Neural cell (in vitro differentiated cells): ENCODE data around the gene XCR1. TPM values are rescaled to one million over a fixed set of nuclear protein-coding genes. Genes with fewer than 3 reads are reported as not detected.

Source experiments
- H2AFZ ChIP-seq: fragments of 200-600, 300-800 bp; sonication (generic), shearing (Covaris generic); 2 replicates; pipeline ENCODE4 v1.6.0; 2014; ENCODE audit warnings: low read depth, mild to moderate bottlenecking, antibody characterized with exemption, low read length, moderate library complexity
- H3F3A ChIP-seq: fragments of 200-600 bp; shearing (Covaris generic); 2 replicates; pipeline ENCODE4 v1.6.1; 2016; ENCODE audit warnings: mild to moderate bottlenecking, moderate library complexity, mixed read lengths, antibody characterized with exemption, low read length; ENCODE audit not compliant: insufficient read depth, poor library complexity, severe bottlenecking
- H3K27ac ChIP-seq: fragments of 200-600, 300-800 bp; sonication (generic), shearing (Covaris generic); 2 replicates; pipeline ENCODE4 v1.5.1; 2014; ENCODE audit warnings: mild to moderate bottlenecking, low read length, moderate library complexity
- H3K27me3 ChIP-seq: fragments of 300-800, 200-600 bp; sonication (generic), shearing (Covaris generic); 2 replicates; pipeline ENCODE4 v1.6.0; 2014; ENCODE audit warnings: mild to moderate bottlenecking, low read depth, low read length, moderate library complexity; ENCODE audit not compliant: insufficient read depth
- H3K36me3 ChIP-seq: fragments of 300-800, 200-600 bp; sonication (generic), shearing (Covaris generic); 2 replicates; pipeline ENCODE4 v1.5.1; 2014; ENCODE audit warnings: mild to moderate bottlenecking, antibody characterized with exemption, low read length, moderate library complexity; ENCODE audit not compliant: insufficient read depth
- H3K4me2 ChIP-seq: fragments of 300-800, 200-600 bp; sonication (generic), shearing (Covaris generic); 2 replicates; pipeline ENCODE4 v1.6.0; 2014; ENCODE audit warnings: mild to moderate bottlenecking, low read length
- H3K4me3 ChIP-seq: fragments of 300-800, 200-600 bp; sonication (generic), shearing (Covaris generic); 2 replicates; pipeline ENCODE4 v1.5.1; 2014; ENCODE audit warnings: mild to moderate bottlenecking, low read length, moderate library complexity
- H3K79me2 ChIP-seq: fragments of 200-600 bp; shearing (Covaris generic); replicated peaks from 2 replicates; pipeline ENCODE4 v1.6.0; 2014; ENCODE audit warnings: mild to moderate bottlenecking, low read length, moderate library complexity; ENCODE audit not compliant: insufficient read depth
- H3K9ac ChIP-seq: fragments of 300-800, 200-600 bp; sonication (generic), shearing (Covaris generic); 2 replicates; pipeline ENCODE4 v1.6.1; 2016; ENCODE audit warnings: mild to moderate bottlenecking, low read length, mixed read lengths
- H3K9me2 ChIP-seq: fragments of 200-600 bp; shearing (Covaris generic); 2 replicates; pipeline ENCODE4 v1.6.1; 2016; ENCODE audit warnings: mild to moderate bottlenecking, low read length, mixed read lengths; ENCODE audit not compliant: insufficient read depth
- H3K9me3 ChIP-seq: fragments of 200-600, 300-800 bp; sonication (generic), shearing (Covaris generic); 2 replicates; pipeline ENCODE4 v1.6.1; 2016; ENCODE audit warnings: mild to moderate bottlenecking, mixed run types, low read length, moderate library complexity, mixed read lengths
- H4K20me1 ChIP-seq: fragments of 200-600 bp; shearing (Covaris generic); 2 replicates; pipeline ENCODE4 v1.6.1; 2016; ENCODE audit warnings: mild to moderate bottlenecking, mixed run types; ENCODE audit not compliant: insufficient read depth
- EP300 ChIP-seq: fragments of 450-650 bp; conservative IDR thresholded peaks from 2 replicates; pipeline ENCODE4 v1.6.1; 2014; ENCODE audit warnings: antibody characterized with exemption, mild to moderate bottlenecking, moderate library complexity; ENCODE audit not compliant: poor library complexity, severe bottlenecking
- EZH2 ChIP-seq: fragments of 200-600, 300-800 bp; shearing (Covaris generic), sonication (generic); IDR thresholded peaks from 2 replicates; pipeline ENCODE4 v1.6.1; 2014; ENCODE audit warnings: antibody characterized with exemption, low read length, borderline replicate concordance, mild to moderate bottlenecking; ENCODE audit not compliant: insufficient read depth, poor library complexity, severe bottlenecking
- MXI1 ChIP-seq: fragments of 450-650 bp; conservative IDR thresholded peaks from 2 replicates; pipeline ENCODE4 v1.6.1; 2014; ENCODE audit warnings: antibody characterized with exemption, mild to moderate bottlenecking; ENCODE audit not compliant: poor library complexity, severe bottlenecking
- POLR2AphosphoS5 ChIP-seq: IDR thresholded peaks from 2 replicates; pipeline ENCODE4 v1.6.1; 2012
- RAD21 ChIP-seq: fragments of 450-650 bp; conservative IDR thresholded peaks from 2 replicates; pipeline ENCODE4 v1.6.1; 2014; ENCODE audit warnings: antibody characterized with exemption, mild to moderate bottlenecking, moderate library complexity
- SMC3 ChIP-seq: fragments of 450-650 bp; conservative IDR thresholded peaks from 2 replicates; pipeline ENCODE4 v1.6.1; 2014; ENCODE audit warnings: antibody characterized with exemption, mild to moderate bottlenecking, moderate library complexity; ENCODE audit not compliant: poor library complexity
- TAF1 ChIP-seq: IDR thresholded peaks from 2 replicates; pipeline ENCODE4 v1.6.1; 2012; ENCODE audit warnings: low read depth
- polyA plus RNA-seq: library from polyadenylated mRNA; depleted of rRNA; stranded (reverse); fragments of >200 nt; gene quantifications from 2 replicates; pipeline ENCODE4 v1.2.3, GENCODE V29; 2014
- TF ChIP-seq, protein P1 (sequence below): fragments of 450-650 bp; IDR thresholded peaks from 2 replicates; pipeline ENCODE4 v1.5.1; 2014; ENCODE audit warnings: antibody characterized with exemption, mild to moderate bottlenecking, moderate library complexity; ENCODE audit not compliant: poor library complexity, severe bottlenecking
- TF ChIP-seq, protein P2 (sequence below): IDR thresholded peaks from 2 replicates; pipeline ENCODE4 v1.6.1; 2012; ENCODE audit warnings: borderline replicate concordance

The XCR1 gene
- polyA plus RNA-seq, 1 donor from 2014 or later: not detected

DNA sequence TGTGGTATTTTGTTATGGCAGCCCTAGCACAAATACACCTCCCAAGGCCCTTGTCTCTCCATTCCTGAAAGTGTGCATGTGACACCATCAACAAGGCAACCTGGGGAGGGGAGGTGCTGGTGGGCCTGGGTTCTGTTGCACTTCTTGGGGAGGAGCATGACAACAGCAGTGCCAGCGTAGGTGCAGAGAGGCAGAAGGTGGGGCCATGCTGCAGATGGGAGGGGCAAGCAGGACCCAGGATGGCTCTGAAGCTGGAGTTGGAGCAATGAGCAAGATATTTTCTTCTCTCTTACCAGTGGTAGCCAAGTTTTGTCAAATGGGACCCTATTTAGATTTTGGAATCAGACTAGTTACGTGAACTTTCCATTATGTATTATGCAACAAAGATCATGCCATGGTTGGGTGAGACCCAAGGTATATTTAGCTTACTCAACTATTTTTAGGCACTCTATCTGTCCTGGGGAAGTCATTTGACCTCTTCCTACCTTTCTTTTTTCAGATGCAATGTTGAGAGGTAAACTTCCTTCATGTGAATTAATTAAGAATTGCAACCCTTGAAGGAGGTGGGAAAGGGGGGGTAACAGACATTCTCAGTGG is 35.1 kb downstream of the XCR1 start:
- Histone ChIP-seq H3K4me2 (no peak overlapping the region), H3K9me3 (no peaks in the 10 kb centered on the region), H3K9me2 (no peaks in the 10 kb centered on the region), H2AFZ (no peak overlapping the region), H3K27me3 (no peaks in the 10 kb centered on the region), H3K9ac (no peak overlapping the region), H3K79me2 (no peaks in the 10 kb centered on the region), H3K27ac (no peak overlapping the region), H4K20me1 (no peaks in the 10 kb centered on the region), H3K36me3 (no peaks in the 10 kb centered on the region), H3K4me3 (no peak overlapping the region), H3F3A (no peaks in the 10 kb centered on the region)
- TF ChIP-seq EP300 (no peak), RAD21 (no peak), SMC3 (no peak), MXI1 (no peak)

DNA sequence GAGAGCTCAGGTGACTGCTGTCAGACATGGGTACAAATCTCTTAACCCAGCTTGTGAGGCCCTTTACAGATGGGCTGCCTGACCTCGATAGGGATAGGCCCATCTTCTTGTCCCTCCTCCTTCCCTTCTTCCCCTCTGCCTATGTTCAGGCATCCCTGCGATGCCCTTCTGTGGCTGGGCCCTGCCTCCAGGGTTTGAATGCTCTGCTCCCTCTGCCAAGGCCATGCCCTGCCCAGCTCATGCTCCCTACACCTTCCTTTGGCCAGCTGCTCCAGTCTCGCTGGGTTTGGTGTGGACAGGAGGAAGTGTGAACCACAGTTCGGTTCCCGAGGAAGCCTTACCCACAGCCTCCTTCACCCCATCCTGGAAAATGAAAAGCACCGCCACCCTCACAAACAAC is 35.9 kb downstream of the XCR1 start:
- no peaks in the 10 kb centered on the region for H3K27me3 ChIP-seq

More for the DNA sequence above, 35.9 kb downstream of the XCR1 start:
- Histone ChIP-seq H3K79me2 (no peaks in the 10 kb centered on the region), H3K9ac (no peak overlapping the region), H3K9me3 (no peaks in the 10 kb centered on the region), H3K27ac (no peak overlapping the region), H3K4me2 (no peak overlapping the region), H2AFZ (no peak overlapping the region), H3K36me3 (no peaks in the 10 kb centered on the region), H3K4me3 (no peak overlapping the region), H3F3A (no peaks in the 10 kb centered on the region), H3K9me2 (no peaks in the 10 kb centered on the region), H4K20me1 (no peaks in the 10 kb centered on the region)
- TF ChIP-seq EZH2: no peak
- no peak for TF ChIP-seq RAD21
- TF ChIP-seq, protein P1, sequence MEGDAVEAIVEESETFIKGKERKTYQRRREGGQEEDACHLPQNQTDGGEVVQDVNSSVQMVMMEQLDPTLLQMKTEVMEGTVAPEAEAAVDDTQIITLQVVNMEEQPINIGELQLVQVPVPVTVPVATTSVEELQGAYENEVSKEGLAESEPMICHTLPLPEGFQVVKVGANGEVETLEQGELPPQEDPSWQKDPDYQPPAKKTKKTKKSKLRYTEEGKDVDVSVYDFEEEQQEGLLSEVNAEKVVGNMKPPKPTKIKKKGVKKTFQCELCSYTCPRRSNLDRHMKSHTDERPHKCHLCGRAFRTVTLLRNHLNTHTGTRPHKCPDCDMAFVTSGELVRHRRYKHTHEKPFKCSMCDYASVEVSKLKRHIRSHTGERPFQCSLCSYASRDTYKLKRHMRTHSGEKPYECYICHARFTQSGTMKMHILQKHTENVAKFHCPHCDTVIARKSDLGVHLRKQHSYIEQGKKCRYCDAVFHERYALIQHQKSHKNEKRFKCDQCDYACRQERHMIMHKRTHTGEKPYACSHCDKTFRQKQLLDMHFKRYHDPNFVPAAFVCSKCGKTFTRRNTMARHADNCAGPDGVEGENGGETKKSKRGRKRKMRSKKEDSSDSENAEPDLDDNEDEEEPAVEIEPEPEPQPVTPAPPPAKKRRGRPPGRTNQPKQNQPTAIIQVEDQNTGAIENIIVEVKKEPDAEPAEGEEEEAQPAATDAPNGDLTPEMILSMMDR: no peak
- no peak for TF ChIP-seq EP300
- TF ChIP-seq POLR2AphosphoS5: no peak
- no peak for TF ChIP-seq SMC3
- no peak for TF ChIP-seq MXI1
- TF ChIP-seq TAF1: no peak
- TF ChIP-seq, protein P2, sequence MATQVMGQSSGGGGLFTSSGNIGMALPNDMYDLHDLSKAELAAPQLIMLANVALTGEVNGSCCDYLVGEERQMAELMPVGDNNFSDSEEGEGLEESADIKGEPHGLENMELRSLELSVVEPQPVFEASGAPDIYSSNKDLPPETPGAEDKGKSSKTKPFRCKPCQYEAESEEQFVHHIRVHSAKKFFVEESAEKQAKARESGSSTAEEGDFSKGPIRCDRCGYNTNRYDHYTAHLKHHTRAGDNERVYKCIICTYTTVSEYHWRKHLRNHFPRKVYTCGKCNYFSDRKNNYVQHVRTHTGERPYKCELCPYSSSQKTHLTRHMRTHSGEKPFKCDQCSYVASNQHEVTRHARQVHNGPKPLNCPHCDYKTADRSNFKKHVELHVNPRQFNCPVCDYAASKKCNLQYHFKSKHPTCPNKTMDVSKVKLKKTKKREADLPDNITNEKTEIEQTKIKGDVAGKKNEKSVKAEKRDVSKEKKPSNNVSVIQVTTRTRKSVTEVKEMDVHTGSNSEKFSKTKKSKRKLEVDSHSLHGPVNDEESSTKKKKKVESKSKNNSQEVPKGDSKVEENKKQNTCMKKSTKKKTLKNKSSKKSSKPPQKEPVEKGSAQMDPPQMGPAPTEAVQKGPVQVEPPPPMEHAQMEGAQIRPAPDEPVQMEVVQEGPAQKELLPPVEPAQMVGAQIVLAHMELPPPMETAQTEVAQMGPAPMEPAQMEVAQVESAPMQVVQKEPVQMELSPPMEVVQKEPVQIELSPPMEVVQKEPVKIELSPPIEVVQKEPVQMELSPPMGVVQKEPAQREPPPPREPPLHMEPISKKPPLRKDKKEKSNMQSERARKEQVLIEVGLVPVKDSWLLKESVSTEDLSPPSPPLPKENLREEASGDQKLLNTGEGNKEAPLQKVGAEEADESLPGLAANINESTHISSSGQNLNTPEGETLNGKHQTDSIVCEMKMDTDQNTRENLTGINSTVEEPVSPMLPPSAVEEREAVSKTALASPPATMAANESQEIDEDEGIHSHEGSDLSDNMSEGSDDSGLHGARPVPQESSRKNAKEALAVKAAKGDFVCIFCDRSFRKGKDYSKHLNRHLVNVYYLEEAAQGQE: no peak
